ENCODE measurements around the gene KCNN4.

The KCNN4 gene

GRCh38 chr19:43718627-43719377 is 62.0 kb downstream of the KCNN4 start:
- no peak for DNase-seq (ENCODE audit: low read depth in 2 of 2)

Data from stimulated activated CD8-positive, alpha-beta memory T cell treated with anti-CD3 and anti-CD28 coated beads, Interleukin-7, amount 100 ng/mL, for 1 hour (primary cell).